ENCODE results near the gene DZIP3. TPM values are rescaled to one million over a fixed set of nuclear protein-coding genes. Genes with fewer than 3 reads are reported as not detected.
"Not testable (repeated sequence)": the region's sequence is repeated elsewhere in the genome, so short reads cannot be mapped to it uniquely, and the experiment has no call there.

Gene DZIP3
- total RNA-seq, 1 experiment from 2014 or later = 20.9 TPM

GRCh38 chr3:108677811-108678210 is 88.3 kb downstream of the DZIP3 start:
- H3K4me3 Mint-ChIP-seq (ENCODE audit: unreplicated experiment) = no peak overlapping the region
- DNase-seq = no peak
- no peak overlapping the region for H3K27ac Mint-ChIP-seq (ENCODE audit: unreplicated experiment)
- H3K4me3 ChIP-seq (ENCODE audit: low read depth, low read length) = no peak overlapping the region
- BruUV-seq (replicated peaks) = no TSS peak
- H3K27me3 ChIP-seq (replicated peaks; ENCODE audit: control insufficient read depth, insufficient read depth, low read length) = no peaks in the 10 kb centered on the region
- no peak for TF ChIP-seq CTCF (IDR thresholded peaks at IDR 0.05; ENCODE audit: insufficient read depth in 1 of 2, low read depth in 1 of 2, low read length in 1 of 2, severe bottlenecking in 1 of 2, unreplicated experiment in 1 of 2)
- peaks cover 5% of the 10 kb centered on the region for H3K36me3 Mint-ChIP-seq (ENCODE audit: insufficient read depth, unreplicated experiment)
- no peaks in the 10 kb centered on the region for H3K27me3 Mint-ChIP-seq (ENCODE audit: insufficient read depth, unreplicated experiment)
- no peaks in the 10 kb centered on the region for H3K9me3 ChIP-seq
- no peaks in the 10 kb centered on the region for H3K9me3 Mint-ChIP-seq (ENCODE audit: unreplicated experiment)
- H3K4me1 Mint-ChIP-seq (ENCODE audit: low read depth, unreplicated experiment) = no peaks in the 10 kb centered on the region
- CTCF ChIA-PET = no interaction called here
- H3K36me3 ChIP-seq (ENCODE audit: control insufficient read depth, insufficient read depth, low read length) = no peaks in the 10 kb centered on the region
- POLR2A ChIA-PET = no interaction called here
- H3K4me1 ChIP-seq = no peaks in the 10 kb centered on the region
- intact Hi-C loops (cut with micrococcal nuclease; ENCODE audit: unreplicated experiment) = no loop called here

- H3K9me3 Mint-ChIP-seq (ENCODE audit: unreplicated experiment); CTCF ChIA-PET; H3K4me1 Mint-ChIP-seq (ENCODE audit: low read depth, unreplicated experiment); DNase-seq; H3K27me3 Mint-ChIP-seq (ENCODE audit: insufficient read depth, unreplicated experiment); H3K27me3 ChIP-seq (replicated peaks; ENCODE audit: control insufficient read depth, insufficient read depth, low read length); H3K4me1 ChIP-seq; H3K4me3 ChIP-seq (ENCODE audit: low read depth, low read length); H3K36me3 ChIP-seq (ENCODE audit: control insufficient read depth, insufficient read depth, low read length); H3K4me3 Mint-ChIP-seq (ENCODE audit: unreplicated experiment); BruUV-seq (replicated peaks); H3K9me3 ChIP-seq; H3K27ac Mint-ChIP-seq (ENCODE audit: unreplicated experiment); intact Hi-C loops (cut with micrococcal nuclease; ENCODE audit: unreplicated experiment); POLR2A ChIA-PET: not testable (repeated sequence)
- peaks cover 18% of the 10 kb centered on the region for H3K36me3 Mint-ChIP-seq (ENCODE audit: insufficient read depth, unreplicated experiment)
Observed at GRCh38 chr3:108692286-108692685, 102.8 kb downstream of the DZIP3 start.

- H3K4me1 ChIP-seq = no peaks in the 10 kb centered on the region
- Mint-ChIP-seq H3K27ac (ENCODE audit: unreplicated experiment) (no peak overlapping the region), H3K4me3 (ENCODE audit: unreplicated experiment) (no peak overlapping the region), H3K36me3 (ENCODE audit: insufficient read depth, unreplicated experiment) (peaks cover 3% of the 10 kb centered on the region), H3K9me3 (ENCODE audit: unreplicated experiment) (peaks cover 25% of the 10 kb centered on the region), H3K27me3 (ENCODE audit: insufficient read depth, unreplicated experiment) (no peaks in the 10 kb centered on the region), H3K4me1 (ENCODE audit: low read depth, unreplicated experiment) (no peaks in the 10 kb centered on the region)
- H3K4me3 ChIP-seq (ENCODE audit: low read depth, low read length) = no peak overlapping the region
- 0 out of 2 replicates have a peak, but pooled peaks cover 4% of the 10 kb centered on the region for H3K9me3 ChIP-seq
- H3K36me3 ChIP-seq (ENCODE audit: control insufficient read depth, insufficient read depth, low read length) = no peaks in the 10 kb centered on the region
- no TSS peak for BruUV-seq (replicated peaks)
- POLR2A ChIA-PET = no interaction called here
- H3K27me3 ChIP-seq (replicated peaks; ENCODE audit: control insufficient read depth, insufficient read depth, low read length) = no peaks in the 10 kb centered on the region
- intact Hi-C loops (cut with micrococcal nuclease; ENCODE audit: unreplicated experiment) = no loop called here
- CTCF ChIA-PET = interaction anchor here (0.7 kb wide), 1 partner anchor 333 kb away, joined by 7 read pairs; no protein-coding TSS in a partner anchor
- no peak for TF ChIP-seq CTCF (IDR thresholded peaks at IDR 0.05; ENCODE audit: insufficient read depth in 1 of 2, low read depth in 1 of 2, low read length in 1 of 2, severe bottlenecking in 1 of 2, unreplicated experiment in 1 of 2)
- DNase-seq = no peak
Observed at GRCh38 chr3:108698461-108698860, 108.9 kb downstream of the DZIP3 start.

GRCh38 chr3:108705045-108705444 is 115.5 kb downstream of the DZIP3 start:
- TF ChIP-seq CTCF (IDR thresholded peaks at IDR 0.05; ENCODE audit: insufficient read depth in 1 of 2, low read depth in 1 of 2, low read length in 1 of 2, severe bottlenecking in 1 of 2, unreplicated experiment in 1 of 2) = no peak
- H3K4me1 Mint-ChIP-seq (ENCODE audit: low read depth, unreplicated experiment) = no peaks in the 10 kb centered on the region
- H3K27me3 Mint-ChIP-seq (ENCODE audit: insufficient read depth, unreplicated experiment) = no peaks in the 10 kb centered on the region
- H3K36me3 Mint-ChIP-seq (ENCODE audit: insufficient read depth, unreplicated experiment) = no peaks in the 10 kb centered on the region
- H3K27me3 ChIP-seq (replicated peaks; ENCODE audit: control insufficient read depth, insufficient read depth, low read length) = no peaks in the 10 kb centered on the region
- H3K9me3 ChIP-seq = 0 out of 2 replicates have a peak, but pooled peaks cover 4% of the 10 kb centered on the region
- CTCF ChIA-PET = no interaction called here
- no peaks in the 10 kb centered on the region for H3K36me3 ChIP-seq (ENCODE audit: control insufficient read depth, insufficient read depth, low read length)
- no peak for DNase-seq
- H3K27ac Mint-ChIP-seq (ENCODE audit: unreplicated experiment) = no peak overlapping the region
- POLR2A ChIA-PET = no interaction called here
- no peaks in the 10 kb centered on the region for H3K4me1 ChIP-seq
- intact Hi-C loops (cut with micrococcal nuclease; ENCODE audit: unreplicated experiment) = no loop called here
- peaks cover 29% of the 10 kb centered on the region for H3K9me3 Mint-ChIP-seq (ENCODE audit: unreplicated experiment)
- no peak overlapping the region for H3K4me3 ChIP-seq (ENCODE audit: low read depth, low read length)
- H3K4me3 Mint-ChIP-seq (ENCODE audit: unreplicated experiment) = no peak overlapping the region
- no TSS peak for BruUV-seq (replicated peaks)
